HG02840 (cell line): Measurements from ENCODE around the gene MINK1.
"Not testable (repeated sequence)": the region's sequence is repeated elsewhere in the genome, so short reads cannot be mapped to it uniquely, and the experiment has no call there.

Source experiments
- ATAC-seq: cut with Tn5 transposase; IDR thresholded peaks from one replicate; pipeline ENCODE4 v1.9.1; 2021; ENCODE audit warnings: mild to moderate bottlenecking, moderate library complexity, moderate number of reproducible peaks; ENCODE audit not compliant: unreplicated experiment, low FRiP score

MINK1 gene

GRCh38 chr17:4843321-4844000, 10.3 kb downstream of the MINK1 start:
- ATAC-seq: no peak

- no peak for ATAC-seq
These were observed 12.0 kb downstream of the MINK1 start for GRCh38 chr17:4845118-4845517.

GRCh38 chr17:4846635-4847390, 13.7 kb downstream of the MINK1 start:
- no peak for ATAC-seq

GRCh38 chr17:4849011-4849536, 15.9 kb downstream of the MINK1 start:
- no peak for ATAC-seq

GRCh38 chr17:4850246-4850645, 17.1 kb downstream of the MINK1 start:
- ATAC-seq: no peak

GRCh38 chr17:4851084-4851483, 17.9 kb downstream of the MINK1 start:
- no peak for ATAC-seq

GRCh38 chr17:4852567-4853207, 19.5 kb downstream of the MINK1 start:
- no peak for ATAC-seq

- no peak for ATAC-seq
These were observed 20.1 kb downstream of the MINK1 start for GRCh38 chr17:4853208-4853671.

GRCh38 chr17:4854111-4854681, 21.1 kb downstream of the MINK1 start:
- no peak for ATAC-seq

GRCh38 chr17:4856271-4856936, 23.3 kb downstream of the MINK1 start:
- no peak for ATAC-seq

GRCh38 chr17:4856937-4857314, 23.8 kb downstream of the MINK1 start:
- ATAC-seq: no peak

GRCh38 chr17:4857347-4857746, 24.2 kb downstream of the MINK1 start:
- not testable (repeated sequence) for ATAC-seq

- no peak for ATAC-seq
These were observed 25.1 kb downstream of the MINK1 start for GRCh38 chr17:4858068-4858881.

- no peak for ATAC-seq
These were observed 25.7 kb downstream of the MINK1 start for GRCh38 chr17:4858882-4859260.

- ATAC-seq: no peak
These were observed 26.9 kb downstream of the MINK1 start for GRCh38 chr17:4859816-4860625.

GRCh38 chr17:4860651-4861050, 27.5 kb downstream of the MINK1 start:
- no peak for ATAC-seq

GRCh38 chr17:4861052-4861451, 27.9 kb downstream of the MINK1 start:
- no peak for ATAC-seq

GRCh38 chr17:4862720-4863119, 29.6 kb downstream of the MINK1 start:
- ATAC-seq: no peak

GRCh38 chr17:4863321-4863720, 30.2 kb downstream of the MINK1 start:
- no peak for ATAC-seq
